SK-N-SH (cell line): ENCODE measurements around the gene NTMT1. TPM values are rescaled to one million over a fixed set of nuclear protein-coding genes. Genes with fewer than 3 reads are reported as not detected.

Source experiments
- CTCF ChIA-PET: fragments of 300-600, 350-600 bp; formaldehyde crosslinking; extraction: SDS; loops from one replicate; lab custom pipeline; 2021; lab: Yijun Ruan, JAX
- POLR2A ChIA-PET: fragments of 350-600 bp; sonication (Branson Sonifier 250); formaldehyde crosslinking; extraction: SDS; loops from one replicate; lab custom pipeline; 2020; ENCODE audit warnings: antibody characterized with exemption, inconsistent platforms; lab: Yijun Ruan, JAX
- DNase-seq: peaks from one replicate; pipeline ENCODE4 v3.0.0; 2012
- H2AFZ ChIP-seq: fragments of 200-600 bp; sonication (generic); 2 replicates; pipeline ENCODE4 v1.8.1; 2016; ENCODE audit warnings: antibody characterized with exemption, mild to moderate bottlenecking, low read depth
- H3F3A ChIP-seq: fragments of 200-600 bp; sonication (generic); replicated peaks from 2 replicates; pipeline ENCODE3; 2016; ENCODE audit warnings: antibody characterized with exemption, mild to moderate bottlenecking; ENCODE audit not compliant: insufficient read depth
- H3K27ac ChIP-seq, 2 experiments: fragments of 200-500 bp in 1 of 2; fragments of 200-600 bp in 1 of 2; sonication (Bioruptor generic) in 1 of 2; sonication (generic), shearing (Covaris generic) in 1 of 2; 2 replicates each; pipeline versions ENCODE4 v1.5.1 to v1.6.1; 2014 to 2016; ENCODE audit warnings: low read depth in 2 of 2, inconsistent platforms in 1 of 2, low read length in 1 of 2, mild to moderate bottlenecking in 1 of 2, mixed read lengths in 1 of 2
- H3K27me3 ChIP-seq: fragments of 200-600 bp; sonication (generic), shearing (Covaris generic); 2 replicates; pipeline ENCODE4 v1.6.1; 2016; ENCODE audit warnings: mixed run types; ENCODE audit not compliant: insufficient read depth
- H3K36me3 ChIP-seq, 2 experiments: fragments of 200-500 bp in 1 of 2; fragments of 200-600 bp in 1 of 2; sonication (Bioruptor generic) in 1 of 2; sonication (generic) in 1 of 2; replicated peaks in 1 of 2; 2 replicates each; pipeline versions ENCODE3 to v1.5.1; 2014 to 2016; ENCODE audit warnings: low read length in 1 of 2, mild to moderate bottlenecking in 1 of 2; ENCODE audit not compliant: insufficient read depth in 2 of 2, control insufficient read depth in 1 of 2
- H3K4me1 ChIP-seq, 2 experiments: fragments of 200-500 bp in 1 of 2; fragments of 200-600 bp in 1 of 2; sonication (Bioruptor generic) in 1 of 2; sonication (generic), shearing (Covaris generic) in 1 of 2; 2 replicates each; pipeline versions ENCODE4 v1.5.1 to v1.6.1; 2014 to 2016; ENCODE audit warnings: low read depth in 1 of 2, low read length in 1 of 2, mixed run types in 1 of 2; ENCODE audit not compliant: insufficient read depth in 2 of 2, control insufficient read depth in 1 of 2
- H3K4me2 ChIP-seq: fragments of 200-600 bp; sonication (generic), shearing (Covaris generic); 2 replicates; pipeline ENCODE4 v1.6.1; 2017; ENCODE audit warnings: mixed run types
- H3K4me3 ChIP-seq, 2 experiments: fragments of 200-500 bp in 1 of 2; fragments of 200-600 bp in 1 of 2; sonication (Bioruptor generic) in 1 of 2; sonication (generic), shearing (Covaris generic) in 1 of 2; 2 replicates each; pipeline versions ENCODE4 v1.5.1 to v1.8.1; 2014 to 2016; ENCODE audit warnings: low read depth in 2 of 2, inconsistent platforms in 1 of 2, low read length in 1 of 2, mild to moderate bottlenecking in 1 of 2, mixed read lengths in 1 of 2, moderate library complexity in 1 of 2
- H3K79me2 ChIP-seq: fragments of 200-600 bp; sonication (generic); 2 replicates; pipeline ENCODE4 v1.8.1; 2017; ENCODE audit warnings: mild to moderate bottlenecking; ENCODE audit not compliant: insufficient read depth
- H3K9ac ChIP-seq: fragments of 200-600 bp; sonication (generic); 2 replicates; pipeline ENCODE4 v1.6.1; 2017; ENCODE audit warnings: mixed run types
- H3K9me2 ChIP-seq: fragments of 200-600 bp; sonication (generic); 2 replicates; pipeline ENCODE4 v1.6.1; 2017; ENCODE audit warnings: mixed run types
- H3K9me3 ChIP-seq: fragments of 200-600 bp; sonication (generic); 2 replicates; pipeline ENCODE4 v1.6.1; 2017; ENCODE audit warnings: mixed run types, mild to moderate bottlenecking, moderate library complexity
- H4K20me1 ChIP-seq: fragments of 200-600 bp; sonication (generic); 2 replicates; pipeline ENCODE4 v1.6.1; 2017; ENCODE audit warnings: mild to moderate bottlenecking, mixed run types; ENCODE audit not compliant: insufficient read depth
- CHD2 ChIP-seq: fragments of 150-350 bp; IDR thresholded peaks from 2 replicates; pipeline ENCODE4 v1.6.1; 2018; ENCODE audit warnings: low read length; ENCODE audit not compliant: partially characterized antibody
- EP300 ChIP-seq, 2 experiments: IDR thresholded peaks; 2 replicates each; pipeline versions ENCODE4 v1.4.0 to v1.6.1; 2012; ENCODE audit warnings: borderline replicate concordance in 1 of 2, low read depth in 1 of 2, low read length in 1 of 2
- FOSL2 ChIP-seq: IDR thresholded peaks from 2 replicates; pipeline ENCODE4 v1.4.0; 2012; ENCODE audit warnings: low read depth, mild to moderate bottlenecking, moderate library complexity, borderline replicate concordance
- GABPA ChIP-seq: IDR thresholded peaks from 2 replicates; pipeline ENCODE4 v1.4.0; 2012; ENCODE audit warnings: low read depth, mild to moderate bottlenecking
- JUND ChIP-seq: IDR thresholded peaks from 2 replicates; pipeline ENCODE4 v1.4.0; 2012
- NFIC ChIP-seq: IDR thresholded peaks from 2 replicates; pipeline ENCODE4 v1.4.0; 2012; ENCODE audit warnings: borderline replicate concordance
- POLR2AphosphoS5 ChIP-seq: IDR thresholded peaks from 2 replicates; pipeline ENCODE4 v1.6.1; 2012; ENCODE audit warnings: low read depth, low read length
- RCOR1 ChIP-seq: fragments of 150-350 bp; IDR thresholded peaks from 2 replicates; pipeline ENCODE4 v1.6.1; 2017; ENCODE audit warnings: antibody characterized with exemption, low read length
- RXRA ChIP-seq: IDR thresholded peaks from 2 replicates; pipeline ENCODE4 v1.4.0; 2012; ENCODE audit warnings: low read depth, mild to moderate bottlenecking, borderline replicate concordance
- SIN3A ChIP-seq: IDR thresholded peaks from 2 replicates; pipeline ENCODE4 v1.6.1; 2012; ENCODE audit warnings: low read depth, mild to moderate bottlenecking, low read length, moderate library complexity, borderline replicate concordance
- TAF1 ChIP-seq: IDR thresholded peaks from 2 replicates; pipeline ENCODE4 v1.6.1; 2012; ENCODE audit warnings: low read depth, mild to moderate bottlenecking, low read length, moderate library complexity, borderline replicate concordance
- TEAD4 ChIP-seq: IDR thresholded peaks from 2 replicates; pipeline ENCODE4 v1.4.0; 2012; ENCODE audit warnings: mild to moderate bottlenecking, borderline replicate concordance; ENCODE audit not compliant: insufficient read depth
- YY1 ChIP-seq: IDR thresholded peaks from 2 replicates; pipeline ENCODE4 v1.4.0; 2012; ENCODE audit warnings: low read depth, mild to moderate bottlenecking
- WGBS: methylation state at CpG from one replicate; pipeline ENCODE4 v1.1.6; 2017; ENCODE audit warnings: low lambda C conversion rate; 5-methylcytosine and 5-hydroxymethylcytosine counted together
- polyA plus RNA-seq, 3 experiments: library from polyadenylated mRNA; depleted of rRNA; stranded (reverse); fragments of >200 nt; gene quantifications; 2 replicates each; pipeline ENCODE4 v1.2.3, GENCODE V29; 2012
- TF ChIP-seq, protein P1 (sequence below): fragments of 200-600 bp; sonication (generic); IDR thresholded peaks from 2 replicates; pipeline ENCODE4 v1.6.1; 2017; ENCODE audit warnings: antibody characterized with exemption, mild to moderate bottlenecking, moderate library complexity
- TF ChIP-seq, protein P2 (sequence below): IDR thresholded peaks from 2 replicates; pipeline ENCODE4 v1.4.0; 2012; ENCODE audit warnings: low read depth
- TF ChIP-seq, protein P3 (sequence below): IDR thresholded peaks from 2 replicates; pipeline ENCODE4; 2012
- TF ChIP-seq, protein P4 (sequence below): IDR thresholded peaks from 2 replicates; pipeline ENCODE4 v1.4.0; 2012; ENCODE audit warnings: low read depth, borderline replicate concordance
- TF ChIP-seq, protein P5 (sequence below): IDR thresholded peaks from 2 replicates; pipeline ENCODE4 v1.4.0; 2012; ENCODE audit warnings: low read depth, borderline replicate concordance
- TF ChIP-seq, protein P6 (sequence below): IDR thresholded peaks from 2 replicates; pipeline ENCODE4 v1.6.1; 2012; ENCODE audit warnings: mild to moderate bottlenecking, low read depth, low read length, moderate library complexity
- TF ChIP-seq, protein P7 (sequence below): fragments of 150-350 bp; IDR thresholded peaks from 2 replicates; pipeline ENCODE4 v1.6.1; 2016; ENCODE audit warnings: mild to moderate bottlenecking, low read depth, low read length

NTMT1 gene
- polyA plus RNA-seq, 1 of the 3 experiments (the other 2 are of a cell fraction), result 78.3 TPM

DNA sequence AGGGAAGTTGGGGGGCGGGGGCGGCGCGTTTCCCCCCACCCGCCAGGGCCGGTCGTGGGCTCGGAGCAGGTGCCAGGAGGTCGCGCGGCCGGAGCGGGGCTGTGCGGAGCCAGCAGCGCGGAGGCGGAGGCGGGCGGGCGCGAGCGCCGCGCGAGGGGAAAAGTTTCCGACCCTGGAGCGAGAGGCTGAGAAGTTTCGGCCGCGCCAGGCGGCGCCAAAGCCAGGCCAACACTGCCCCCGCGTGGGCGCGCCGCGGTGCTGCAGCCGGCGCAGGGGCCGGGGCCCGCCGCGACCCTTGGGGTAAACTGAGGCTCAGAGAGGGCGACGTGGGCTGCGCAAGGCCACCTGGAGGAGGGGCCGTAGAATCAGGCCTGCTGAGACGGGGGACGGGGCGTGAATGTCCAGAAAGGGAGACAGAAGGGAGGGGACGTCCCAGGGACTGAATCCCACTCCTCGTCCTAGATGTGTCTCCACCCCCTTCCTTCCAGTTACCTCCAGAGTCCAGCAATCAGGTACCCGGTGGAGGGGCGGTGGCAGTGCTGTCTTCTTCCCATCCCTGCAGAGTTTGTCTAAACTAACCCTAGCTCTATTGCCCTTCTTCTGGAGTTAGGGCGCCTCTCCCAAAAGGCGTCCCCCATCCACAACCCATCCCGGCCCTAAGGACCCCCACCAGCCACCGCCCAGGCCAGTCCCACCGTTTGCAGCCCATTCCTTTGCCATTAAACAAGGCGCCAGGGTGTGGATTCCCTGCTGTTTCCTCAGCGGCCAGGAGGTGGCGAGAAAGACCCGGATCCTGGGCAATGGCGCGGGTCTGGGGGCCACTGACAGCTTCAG lies 15.3 kb upstream of the NTMT1 start:
- Histone ChIP-seq H3K36me3 (no peaks in the 10 kb centered on the region), H2AFZ (peak overlapping the region; percentile 96), H3K4me2 (peak overlapping the region; percentile 99), H3K9me2 (no peaks in the 10 kb centered on the region), H3K4me1 (peaks cover 4 to 25% of the 10 kb centered on the region in 2 experiments; a peak in 2 of 4 replicates), H3K27me3 (no peaks in the 10 kb centered on the region), H3K79me2 (no peaks in the 10 kb centered on the region), H3K27ac (peak overlapping the region; percentile 58 to 60; a peak in 3 of 4 replicates), H3F3A (peaks cover 6% of the 10 kb centered on the region), H3K9me3 (no peaks in the 10 kb centered on the region), H3K4me3 (peak overlapping the region; percentile 60 to 77), H4K20me1 (no peaks in the 10 kb centered on the region), H3K9ac (peak overlapping the region; percentile 82)
- ChIA-PET POLR2A (interaction anchor here (0.6 to 1.5 kb wide), 4 partner anchors 14 to 437 kb away, joined by 3 read pairs; no protein-coding TSS in a partner anchor), CTCF (interaction anchor here (0.6 to 15.6 kb wide), 62 partner anchors 11 to 485 kb away, joined by 3 to 235 read pairs (median 4); partner anchors contain the start of genes C9orf50 and IER5L)
- 1% methylated on average over 37 of the region's 66 CpGs for WGBS
- peak; percentile 91 for DNase-seq
- TF ChIP-seq TEAD4 (no peak), GABPA (no peak), RXRA (no peak), CHD2 (no peak), YY1 (peak; percentile 78), FOSL2 (no peak), RCOR1 (peak; percentile 69; the same call in 1 of the 2 replicates), EP300 (IDR thresholded peaks at IDR 0.05; ENCODE audit: borderline replicate concordance in 1 of 2, low read depth in 1 of 2, low read length in 1 of 2) (no peak), NFIC (no peak), JUND (no peak), TAF1 (peak; percentile 63), POLR2AphosphoS5 (0 out of 2 replicates have a peak, but pooled peaks have one; percentile 8), SIN3A (no peak; the same call in 1 of the 2 replicates)
- TF ChIP-seq, protein P1, sequence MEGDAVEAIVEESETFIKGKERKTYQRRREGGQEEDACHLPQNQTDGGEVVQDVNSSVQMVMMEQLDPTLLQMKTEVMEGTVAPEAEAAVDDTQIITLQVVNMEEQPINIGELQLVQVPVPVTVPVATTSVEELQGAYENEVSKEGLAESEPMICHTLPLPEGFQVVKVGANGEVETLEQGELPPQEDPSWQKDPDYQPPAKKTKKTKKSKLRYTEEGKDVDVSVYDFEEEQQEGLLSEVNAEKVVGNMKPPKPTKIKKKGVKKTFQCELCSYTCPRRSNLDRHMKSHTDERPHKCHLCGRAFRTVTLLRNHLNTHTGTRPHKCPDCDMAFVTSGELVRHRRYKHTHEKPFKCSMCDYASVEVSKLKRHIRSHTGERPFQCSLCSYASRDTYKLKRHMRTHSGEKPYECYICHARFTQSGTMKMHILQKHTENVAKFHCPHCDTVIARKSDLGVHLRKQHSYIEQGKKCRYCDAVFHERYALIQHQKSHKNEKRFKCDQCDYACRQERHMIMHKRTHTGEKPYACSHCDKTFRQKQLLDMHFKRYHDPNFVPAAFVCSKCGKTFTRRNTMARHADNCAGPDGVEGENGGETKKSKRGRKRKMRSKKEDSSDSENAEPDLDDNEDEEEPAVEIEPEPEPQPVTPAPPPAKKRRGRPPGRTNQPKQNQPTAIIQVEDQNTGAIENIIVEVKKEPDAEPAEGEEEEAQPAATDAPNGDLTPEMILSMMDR, result peak; percentile 87
- TF ChIP-seq, protein P2, sequence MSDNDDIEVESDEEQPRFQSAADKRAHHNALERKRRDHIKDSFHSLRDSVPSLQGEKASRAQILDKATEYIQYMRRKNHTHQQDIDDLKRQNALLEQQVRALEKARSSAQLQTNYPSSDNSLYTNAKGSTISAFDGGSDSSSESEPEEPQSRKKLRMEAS, result no peak
- TF ChIP-seq, protein P3, sequence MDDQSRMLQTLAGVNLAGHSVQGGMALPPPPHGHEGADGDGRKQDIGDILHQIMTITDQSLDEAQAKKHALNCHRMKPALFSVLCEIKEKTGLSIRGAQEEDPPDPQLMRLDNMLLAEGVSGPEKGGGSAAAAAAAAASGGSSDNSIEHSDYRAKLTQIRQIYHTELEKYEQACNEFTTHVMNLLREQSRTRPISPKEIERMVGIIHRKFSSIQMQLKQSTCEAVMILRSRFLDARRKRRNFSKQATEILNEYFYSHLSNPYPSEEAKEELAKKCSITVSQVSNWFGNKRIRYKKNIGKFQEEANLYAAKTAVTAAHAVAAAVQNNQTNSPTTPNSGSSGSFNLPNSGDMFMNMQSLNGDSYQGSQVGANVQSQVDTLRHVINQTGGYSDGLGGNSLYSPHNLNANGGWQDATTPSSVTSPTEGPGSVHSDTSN, result no peak
- TF ChIP-seq, protein P4, sequence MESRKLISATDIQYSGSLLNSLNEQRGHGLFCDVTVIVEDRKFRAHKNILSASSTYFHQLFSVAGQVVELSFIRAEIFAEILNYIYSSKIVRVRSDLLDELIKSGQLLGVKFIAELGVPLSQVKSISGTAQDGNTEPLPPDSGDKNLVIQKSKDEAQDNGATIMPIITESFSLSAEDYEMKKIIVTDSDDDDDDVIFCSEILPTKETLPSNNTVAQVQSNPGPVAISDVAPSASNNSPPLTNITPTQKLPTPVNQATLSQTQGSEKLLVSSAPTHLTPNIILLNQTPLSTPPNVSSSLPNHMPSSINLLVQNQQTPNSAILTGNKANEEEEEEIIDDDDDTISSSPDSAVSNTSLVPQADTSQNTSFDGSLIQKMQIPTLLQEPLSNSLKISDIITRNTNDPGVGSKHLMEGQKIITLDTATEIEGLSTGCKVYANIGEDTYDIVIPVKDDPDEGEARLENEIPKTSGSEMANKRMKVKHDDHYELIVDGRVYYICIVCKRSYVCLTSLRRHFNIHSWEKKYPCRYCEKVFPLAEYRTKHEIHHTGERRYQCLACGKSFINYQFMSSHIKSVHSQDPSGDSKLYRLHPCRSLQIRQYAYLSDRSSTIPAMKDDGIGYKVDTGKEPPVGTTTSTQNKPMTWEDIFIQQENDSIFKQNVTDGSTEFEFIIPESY, result no peak
- TF ChIP-seq, protein P5, sequence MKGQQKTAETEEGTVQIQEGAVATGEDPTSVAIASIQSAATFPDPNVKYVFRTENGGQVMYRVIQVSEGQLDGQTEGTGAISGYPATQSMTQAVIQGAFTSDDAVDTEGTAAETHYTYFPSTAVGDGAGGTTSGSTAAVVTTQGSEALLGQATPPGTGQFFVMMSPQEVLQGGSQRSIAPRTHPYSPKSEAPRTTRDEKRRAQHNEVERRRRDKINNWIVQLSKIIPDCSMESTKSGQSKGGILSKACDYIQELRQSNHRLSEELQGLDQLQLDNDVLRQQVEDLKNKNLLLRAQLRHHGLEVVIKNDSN, result no peak
- TF ChIP-seq, protein P6, sequence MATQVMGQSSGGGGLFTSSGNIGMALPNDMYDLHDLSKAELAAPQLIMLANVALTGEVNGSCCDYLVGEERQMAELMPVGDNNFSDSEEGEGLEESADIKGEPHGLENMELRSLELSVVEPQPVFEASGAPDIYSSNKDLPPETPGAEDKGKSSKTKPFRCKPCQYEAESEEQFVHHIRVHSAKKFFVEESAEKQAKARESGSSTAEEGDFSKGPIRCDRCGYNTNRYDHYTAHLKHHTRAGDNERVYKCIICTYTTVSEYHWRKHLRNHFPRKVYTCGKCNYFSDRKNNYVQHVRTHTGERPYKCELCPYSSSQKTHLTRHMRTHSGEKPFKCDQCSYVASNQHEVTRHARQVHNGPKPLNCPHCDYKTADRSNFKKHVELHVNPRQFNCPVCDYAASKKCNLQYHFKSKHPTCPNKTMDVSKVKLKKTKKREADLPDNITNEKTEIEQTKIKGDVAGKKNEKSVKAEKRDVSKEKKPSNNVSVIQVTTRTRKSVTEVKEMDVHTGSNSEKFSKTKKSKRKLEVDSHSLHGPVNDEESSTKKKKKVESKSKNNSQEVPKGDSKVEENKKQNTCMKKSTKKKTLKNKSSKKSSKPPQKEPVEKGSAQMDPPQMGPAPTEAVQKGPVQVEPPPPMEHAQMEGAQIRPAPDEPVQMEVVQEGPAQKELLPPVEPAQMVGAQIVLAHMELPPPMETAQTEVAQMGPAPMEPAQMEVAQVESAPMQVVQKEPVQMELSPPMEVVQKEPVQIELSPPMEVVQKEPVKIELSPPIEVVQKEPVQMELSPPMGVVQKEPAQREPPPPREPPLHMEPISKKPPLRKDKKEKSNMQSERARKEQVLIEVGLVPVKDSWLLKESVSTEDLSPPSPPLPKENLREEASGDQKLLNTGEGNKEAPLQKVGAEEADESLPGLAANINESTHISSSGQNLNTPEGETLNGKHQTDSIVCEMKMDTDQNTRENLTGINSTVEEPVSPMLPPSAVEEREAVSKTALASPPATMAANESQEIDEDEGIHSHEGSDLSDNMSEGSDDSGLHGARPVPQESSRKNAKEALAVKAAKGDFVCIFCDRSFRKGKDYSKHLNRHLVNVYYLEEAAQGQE, result no peak
- TF ChIP-seq, protein P7, sequence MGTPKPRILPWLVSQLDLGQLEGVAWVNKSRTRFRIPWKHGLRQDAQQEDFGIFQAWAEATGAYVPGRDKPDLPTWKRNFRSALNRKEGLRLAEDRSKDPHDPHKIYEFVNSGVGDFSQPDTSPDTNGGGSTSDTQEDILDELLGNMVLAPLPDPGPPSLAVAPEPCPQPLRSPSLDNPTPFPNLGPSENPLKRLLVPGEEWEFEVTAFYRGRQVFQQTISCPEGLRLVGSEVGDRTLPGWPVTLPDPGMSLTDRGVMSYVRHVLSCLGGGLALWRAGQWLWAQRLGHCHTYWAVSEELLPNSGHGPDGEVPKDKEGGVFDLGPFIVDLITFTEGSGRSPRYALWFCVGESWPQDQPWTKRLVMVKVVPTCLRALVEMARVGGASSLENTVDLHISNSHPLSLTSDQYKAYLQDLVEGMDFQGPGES, result no peak
